Activated naive CD8-positive, alpha-beta T cell treated with anti-CD3 and anti-CD28 coated beads, Interleukin-2, amount 50 U/mL, for 24 hours (primary cell): Measurements from ENCODE around the gene KCP.

Experiments
- ATAC-seq: fragments of 150-1000 bp; cut with Tn5 transposase; one replicate; pipeline ENCODE4 v1.10.0; 2021
- DNase-seq: peaks from one replicate; pipeline ENCODE4 v3.0.0; 2021
- H3K27ac Mint-ChIP-seq: one replicate; pipeline ENCODE4 v1.8.0; 2021; ENCODE audit warnings: mild to moderate bottlenecking, mixed read lengths
- H3K27me3 Mint-ChIP-seq: one replicate; pipeline ENCODE4 v1.8.0; 2021; ENCODE audit warnings: mixed read lengths
- H3K36me3 Mint-ChIP-seq: one replicate; pipeline ENCODE4 v1.8.0; 2021; ENCODE audit warnings: low read depth, mixed read lengths
- H3K4me1 Mint-ChIP-seq: one replicate; pipeline ENCODE4 v1.8.0; 2021; ENCODE audit warnings: mixed read lengths
- H3K4me3 Mint-ChIP-seq: one replicate; pipeline ENCODE4 v1.8.0; 2021; ENCODE audit warnings: mild to moderate bottlenecking, moderate library complexity, mixed read lengths
- H3K9me3 Mint-ChIP-seq: one replicate; pipeline ENCODE4 v1.8.0; 2021; ENCODE audit warnings: mixed read lengths

KCP gene

GRCh38 chr7:128908750-128909624 lies 1.5 kb downstream of the KCP start:
- ATAC-seq (no peak), DNase-seq (no peak)
- H3K4me1 Mint-ChIP-seq = no peaks in the 10 kb centered on the region
- H3K36me3 Mint-ChIP-seq = no peaks in the 10 kb centered on the region
- H3K27ac Mint-ChIP-seq = no peak overlapping the region
- H3K9me3 Mint-ChIP-seq = no peaks in the 10 kb centered on the region
- H3K4me3 Mint-ChIP-seq = no peak overlapping the region
- peaks cover 39% of the 10 kb centered on the region for H3K27me3 Mint-ChIP-seq

- Mint-ChIP-seq H3K27ac (no peak overlapping the region), H3K4me1 (no peaks in the 10 kb centered on the region), H3K36me3 (no peaks in the 10 kb centered on the region), H3K9me3 (no peaks in the 10 kb centered on the region), H3K4me3 (no peak overlapping the region), H3K27me3 (peaks cover 41% of the 10 kb centered on the region)
- no peak for DNase-seq
- ATAC-seq = no peak
Observed at GRCh38 chr7:128906766-128907559, 3.5 kb downstream of the KCP start.

DNA sequence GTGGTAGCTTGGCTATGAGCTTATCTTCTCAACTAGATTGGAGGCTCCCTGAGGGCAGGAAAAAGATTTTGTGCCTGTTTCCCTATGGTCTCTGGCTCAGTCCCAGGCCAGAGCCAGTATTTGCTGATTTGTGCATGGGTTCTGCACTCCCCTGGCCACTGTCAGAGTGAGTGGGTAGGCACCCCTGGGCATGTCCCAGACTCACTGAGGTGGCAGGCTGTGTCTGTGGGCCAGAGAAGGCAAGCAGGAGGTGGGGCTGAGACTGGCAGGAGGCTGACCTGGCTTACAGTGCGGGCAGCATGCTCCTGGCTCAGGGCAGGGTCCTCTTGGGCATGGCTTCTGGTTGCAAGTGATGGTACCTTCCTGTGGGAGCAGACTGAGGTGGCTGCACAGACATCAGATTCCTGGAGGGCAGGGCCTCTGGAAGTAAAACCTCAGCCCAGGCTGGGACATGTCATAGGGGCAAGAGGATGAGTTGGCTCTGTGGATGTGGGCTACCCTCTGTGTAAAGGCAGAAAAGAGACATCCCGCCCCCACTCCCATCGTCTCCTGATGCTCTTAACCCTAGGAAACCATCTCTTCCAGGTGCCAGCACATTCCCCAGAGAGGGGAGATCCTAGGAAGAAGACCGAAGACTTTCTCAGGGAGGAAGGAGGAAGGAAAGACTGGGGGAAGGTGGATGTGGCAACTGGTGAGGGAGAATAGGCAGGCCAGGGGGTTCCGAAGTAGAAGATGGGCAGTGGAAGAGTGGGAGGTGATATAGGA lies 4.3 kb downstream of the KCP start:
- no peak for ATAC-seq

GRCh38 chr7:128904381-128905197 lies 5.9 kb downstream of the KCP start:
- peak; percentile 70 for ATAC-seq
- no peaks in the 10 kb centered on the region for H3K36me3 Mint-ChIP-seq
- no peak for DNase-seq
- H3K4me1 Mint-ChIP-seq = no peaks in the 10 kb centered on the region
- H3K27me3 Mint-ChIP-seq = peaks cover 28% of the 10 kb centered on the region
- H3K4me3 Mint-ChIP-seq = no peak overlapping the region
- no peak overlapping the region for H3K27ac Mint-ChIP-seq
- no peaks in the 10 kb centered on the region for H3K9me3 Mint-ChIP-seq

More for the DNA sequence above, 4.3 kb downstream of the KCP start:
- Mint-ChIP-seq H3K9me3 (no peaks in the 10 kb centered on the region), H3K27me3 (peaks cover 39% of the 10 kb centered on the region), H3K4me1 (no peaks in the 10 kb centered on the region), H3K36me3 (no peaks in the 10 kb centered on the region), H3K27ac (no peak overlapping the region), H3K4me3 (no peak overlapping the region)
- DNase-seq = no peak

DNA sequence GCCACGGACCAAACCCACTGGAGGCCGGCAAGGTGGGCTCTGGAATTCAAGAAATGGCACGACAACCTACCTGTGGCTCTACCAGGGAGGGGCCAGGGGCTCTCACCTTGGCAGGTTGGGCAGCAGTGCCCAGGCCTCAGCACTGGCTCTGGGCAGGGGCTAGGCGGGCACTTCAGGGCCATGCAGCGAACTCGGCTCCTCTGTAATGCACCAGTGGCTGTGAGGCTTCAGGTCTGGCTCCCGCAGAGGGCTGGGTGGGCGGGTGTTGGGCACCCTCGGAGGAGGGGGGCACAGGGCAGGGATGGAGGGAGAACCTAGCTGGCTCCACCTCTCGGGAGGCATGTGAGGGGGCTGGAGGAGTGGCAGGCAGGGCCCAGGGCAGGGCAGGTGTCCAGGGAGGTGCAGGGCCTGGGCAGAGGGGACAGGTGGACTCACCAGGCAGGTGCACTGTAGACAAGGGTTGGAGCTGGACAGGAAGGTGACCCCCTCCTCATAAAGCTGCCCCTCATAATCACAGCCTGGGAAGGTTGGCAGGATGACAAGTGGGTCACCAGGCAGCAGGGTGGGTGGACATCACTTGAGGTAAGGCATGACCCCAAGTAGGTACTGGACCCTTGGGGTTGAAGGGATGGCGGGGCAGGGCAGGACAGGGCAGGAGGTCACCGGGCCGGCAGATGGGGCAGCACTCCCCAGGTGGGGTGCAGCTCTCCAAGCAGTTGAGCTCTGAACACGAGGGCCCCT lies 6.7 kb downstream of the KCP start:
- H3K4me1 Mint-ChIP-seq = no peaks in the 10 kb centered on the region
- no peaks in the 10 kb centered on the region for H3K9me3 Mint-ChIP-seq
- DNase-seq = no peak
- no peaks in the 10 kb centered on the region for H3K36me3 Mint-ChIP-seq
- peaks cover 22% of the 10 kb centered on the region for H3K27me3 Mint-ChIP-seq
- no peak overlapping the region for H3K27ac Mint-ChIP-seq
- ATAC-seq = no peak
- H3K4me3 Mint-ChIP-seq = no peak overlapping the region

- peaks cover 18% of the 10 kb centered on the region for H3K27me3 Mint-ChIP-seq
- H3K9me3 Mint-ChIP-seq = peaks cover 6% of the 10 kb centered on the region
- DNase-seq = no peak
- peaks cover 3% of the 10 kb centered on the region for H3K36me3 Mint-ChIP-seq
- ATAC-seq = no peak
- H3K4me3 Mint-ChIP-seq = no peak overlapping the region
- H3K4me1 Mint-ChIP-seq = no peaks in the 10 kb centered on the region
- no peak overlapping the region for H3K27ac Mint-ChIP-seq
Observed at GRCh38 chr7:128902761-128903585, 7.5 kb downstream of the KCP start.

- no peak overlapping the region for H3K27ac Mint-ChIP-seq
- H3K4me3 Mint-ChIP-seq = no peak overlapping the region
- DNase-seq (no peak), ATAC-seq (no peak)
- peaks cover 3% of the 10 kb centered on the region for H3K36me3 Mint-ChIP-seq
- no peaks in the 10 kb centered on the region for H3K4me1 Mint-ChIP-seq
- H3K27me3 Mint-ChIP-seq = peaks cover 9% of the 10 kb centered on the region
- peaks cover 6% of the 10 kb centered on the region for H3K9me3 Mint-ChIP-seq
Observed at GRCh38 chr7:128900237-128900636, 10.3 kb downstream of the KCP start.

DNA sequence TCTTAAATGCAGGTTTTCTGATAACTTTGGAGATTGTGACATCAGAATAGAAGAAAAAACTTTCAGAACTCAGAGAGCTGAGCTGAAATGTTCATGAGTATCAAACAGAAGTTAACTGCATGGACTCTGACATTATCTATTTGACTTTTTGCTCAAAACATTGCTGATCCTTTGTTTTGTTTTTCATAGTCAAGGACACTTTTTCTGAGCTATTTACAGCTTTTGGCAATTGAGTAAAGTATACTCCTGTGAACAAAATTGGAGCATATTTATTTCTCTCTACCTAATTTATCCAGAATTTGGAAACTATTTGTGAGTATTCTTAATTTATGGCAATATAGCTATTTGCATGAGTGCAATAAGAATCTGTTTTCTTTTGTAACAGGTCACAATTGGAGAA lies 11.1 kb downstream of the KCP start:
- H3K9me3 Mint-ChIP-seq = peaks cover 6% of the 10 kb centered on the region
- no peak overlapping the region for H3K27ac Mint-ChIP-seq
- H3K4me3 Mint-ChIP-seq = no peak overlapping the region
- no peak for DNase-seq
- no peak for ATAC-seq
- H3K36me3 Mint-ChIP-seq = peaks cover 3% of the 10 kb centered on the region
- H3K4me1 Mint-ChIP-seq = no peaks in the 10 kb centered on the region
- peaks cover 8% of the 10 kb centered on the region for H3K27me3 Mint-ChIP-seq

DNA sequence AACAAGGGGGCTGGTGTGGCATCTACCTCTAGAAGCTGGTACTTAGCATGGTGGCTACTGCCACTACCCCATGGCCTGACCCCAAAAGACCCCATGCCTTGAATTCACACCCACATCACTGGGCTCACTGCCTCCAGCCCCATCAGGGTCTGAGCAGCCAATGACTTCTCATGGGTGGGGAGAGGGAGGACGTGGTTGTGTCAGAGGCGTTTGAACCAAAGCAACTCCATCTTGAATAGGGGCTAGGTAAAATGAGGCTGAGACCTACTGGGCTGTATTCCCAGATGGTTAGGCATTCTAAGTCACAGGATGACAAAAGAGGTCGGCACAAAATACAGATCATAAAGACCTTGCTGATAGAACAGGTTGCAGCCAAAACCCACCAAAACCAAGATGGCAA lies 15.2 kb downstream of the KCP start:
- ATAC-seq = no peak

GRCh38 chr7:128894101-128894440 lies 16.4 kb downstream of the KCP start:
- peaks cover 15% of the 10 kb centered on the region for H3K27me3 Mint-ChIP-seq
- peaks cover 6% of the 10 kb centered on the region for H3K9me3 Mint-ChIP-seq
- H3K4me1 Mint-ChIP-seq = no peaks in the 10 kb centered on the region
- H3K36me3 Mint-ChIP-seq = peaks cover 3% of the 10 kb centered on the region
- DNase-seq (no peak), ATAC-seq (no peak)
- H3K27ac Mint-ChIP-seq = no peak overlapping the region
- H3K4me3 Mint-ChIP-seq = no peak overlapping the region

More for the DNA sequence above, 15.2 kb downstream of the KCP start:
- Mint-ChIP-seq H3K36me3 (peaks cover 3% of the 10 kb centered on the region), H3K4me3 (no peak overlapping the region), H3K27me3 (peaks cover 6% of the 10 kb centered on the region), H3K27ac (no peak overlapping the region), H3K4me1 (no peaks in the 10 kb centered on the region), H3K9me3 (peaks cover 6% of the 10 kb centered on the region)
- DNase-seq = no peak

DNA sequence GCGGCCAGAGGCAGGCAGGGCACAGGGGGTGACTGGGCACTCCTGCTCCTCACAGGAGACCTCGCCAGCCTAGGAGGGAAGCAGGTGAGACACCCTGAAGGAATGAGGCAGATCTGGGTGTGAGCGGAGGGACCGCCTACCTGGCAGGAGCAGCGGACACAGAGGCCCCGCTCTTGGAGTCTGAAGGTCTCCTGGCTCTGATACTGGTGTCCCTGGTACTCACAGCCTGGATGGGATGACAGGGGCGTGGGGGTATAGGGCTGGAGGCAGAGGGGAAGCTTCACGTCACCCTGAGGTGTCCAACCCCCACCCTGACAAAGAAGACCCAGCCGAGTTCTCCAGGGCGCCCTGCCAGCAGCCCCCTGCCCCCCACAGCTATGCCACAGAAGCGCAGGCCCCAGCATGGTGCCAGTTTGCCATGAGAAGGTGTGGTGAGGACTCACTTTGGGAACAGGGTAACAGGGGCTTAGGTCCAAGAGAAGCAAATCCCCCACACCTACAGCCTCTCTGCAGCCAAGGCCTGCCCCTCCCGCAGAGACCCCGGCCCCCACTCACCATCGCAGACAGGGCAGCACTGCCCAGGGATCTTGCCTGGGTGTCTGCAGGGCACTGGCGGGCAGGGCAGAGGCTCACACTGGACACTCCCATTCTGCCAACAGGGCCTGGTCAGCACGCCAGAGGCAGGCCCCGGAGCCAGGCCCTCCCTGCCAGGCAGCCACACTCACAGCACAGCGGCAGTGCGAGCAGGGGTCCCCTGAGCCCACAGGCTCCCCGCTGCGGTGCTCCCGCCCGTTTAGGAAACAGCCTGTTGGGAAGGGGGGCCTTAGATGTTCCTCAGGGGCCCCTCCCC lies 17.0 kb downstream of the KCP start:
- no peaks in the 10 kb centered on the region for H3K4me1 Mint-ChIP-seq
- peaks cover 1% of the 10 kb centered on the region for H3K36me3 Mint-ChIP-seq
- DNase-seq (no peak), ATAC-seq (no peak)
- no peak overlapping the region for H3K27ac Mint-ChIP-seq
- peaks cover 13% of the 10 kb centered on the region for H3K27me3 Mint-ChIP-seq
- peaks cover 3% of the 10 kb centered on the region for H3K9me3 Mint-ChIP-seq
- no peak overlapping the region for H3K4me3 Mint-ChIP-seq

- no peaks in the 10 kb centered on the region for H3K9me3 Mint-ChIP-seq
- no peaks in the 10 kb centered on the region for H3K36me3 Mint-ChIP-seq
- no peak overlapping the region for H3K4me3 Mint-ChIP-seq
- DNase-seq (no peak), ATAC-seq (no peak)
- H3K27ac Mint-ChIP-seq = no peak overlapping the region
- H3K27me3 Mint-ChIP-seq = peaks cover 12% of the 10 kb centered on the region
- H3K4me1 Mint-ChIP-seq = no peaks in the 10 kb centered on the region
Observed at GRCh38 chr7:128892521-128893250, 17.8 kb downstream of the KCP start.
